ENCODE measurements around the gene MVB12B. TPM values are rescaled to one million over a fixed set of nuclear protein-coding genes. Genes with fewer than 3 reads are reported as not detected.

The MVB12B gene
- total and polyA plus RNA-seq, 2 donors, result 4.4 to 11.5 TPM

GRCh38 chr9:126390923-126391322 lies 64.3 kb downstream of the MVB12B start:
- 96% methylated on average over 9 of the region's 9 CpGs for WGBS
- DNase-seq (ENCODE audit: low read depth in 6 of 9, low spot score in 9 of 9), result no peak
- H3K27ac ChIP-seq (ENCODE audit: low read depth in 1 of 2, low read length in 1 of 2), result no peak overlapping the region
- H3K4me3 ChIP-seq (ENCODE audit: low read length in 2 of 2), result no peak overlapping the region
- H3K27me3 ChIP-seq (ENCODE audit: control insufficient read depth in 2 of 2, insufficient read depth in 1 of 2, low read length in 1 of 2), result no peaks in the 10 kb centered on the region
- H3K36me3 ChIP-seq (ENCODE audit: control insufficient read depth in 2 of 2, insufficient read depth in 2 of 2, low read length in 1 of 2), result peaks cover 7 to 25% of the 10 kb centered on the region in 2 donors
- no peaks in the 10 kb centered on the region for H3K9me3 ChIP-seq (ENCODE audit: control insufficient read depth in 2 of 2, insufficient read depth in 1 of 2, low read length in 1 of 2)
- H3K4me1 ChIP-seq (ENCODE audit: control insufficient read depth in 2 of 2, insufficient read depth in 2 of 2, low read length in 2 of 2), result peaks cover 36 to 47% of the 10 kb centered on the region in 2 donors

GRCh38 chr9:126391713-126392661 lies 65.4 kb downstream of the MVB12B start:
- no peak for DNase-seq (ENCODE audit: low read depth in 6 of 9, low spot score in 9 of 9)
- Histone ChIP-seq H3K4me3 (ENCODE audit: low read length in 2 of 2) (no peak overlapping the region), H3K27ac (ENCODE audit: low read depth in 1 of 2, low read length in 1 of 2) (peak overlapping the region in 1 of 2 donors; percentile 19), H3K9me3 (ENCODE audit: control insufficient read depth in 2 of 2, insufficient read depth in 1 of 2, low read length in 1 of 2) (no peaks in the 10 kb centered on the region), H3K4me1 (ENCODE audit: control insufficient read depth in 2 of 2, insufficient read depth in 2 of 2, low read length in 2 of 2) (peaks cover 47 to 58% of the 10 kb centered on the region in 2 donors), H3K36me3 (ENCODE audit: control insufficient read depth in 2 of 2, insufficient read depth in 2 of 2, low read length in 1 of 2) (peaks cover 7 to 22% of the 10 kb centered on the region in 2 donors), H3K27me3 (ENCODE audit: control insufficient read depth in 2 of 2, insufficient read depth in 1 of 2, low read length in 1 of 2) (no peaks in the 10 kb centered on the region)
- WGBS, result 97% methylated on average over 24 of the region's 24 CpGs

- peaks cover 52 to 66% of the 10 kb centered on the region in 2 donors for H3K4me1 ChIP-seq (ENCODE audit: control insufficient read depth in 2 of 2, insufficient read depth in 2 of 2, low read length in 2 of 2)
- H3K4me3 ChIP-seq (ENCODE audit: low read length in 2 of 2), result no peak overlapping the region
- peak overlapping the region; percentile 10 to 19 for H3K27ac ChIP-seq (ENCODE audit: low read depth in 1 of 2, low read length in 1 of 2)
- no peaks in the 10 kb centered on the region for H3K9me3 ChIP-seq (ENCODE audit: control insufficient read depth in 2 of 2, insufficient read depth in 1 of 2, low read length in 1 of 2)
- no peaks in the 10 kb centered on the region for H3K27me3 ChIP-seq (ENCODE audit: control insufficient read depth in 2 of 2, insufficient read depth in 1 of 2, low read length in 1 of 2)
- no peak for DNase-seq (ENCODE audit: low read depth in 6 of 9, low spot score in 9 of 9)
- peaks cover 7 to 21% of the 10 kb centered on the region in 2 donors for H3K36me3 ChIP-seq (ENCODE audit: control insufficient read depth in 2 of 2, insufficient read depth in 2 of 2, low read length in 1 of 2)
- 97% methylated on average over 9 of the region's 9 CpGs for WGBS
These were observed 66.2 kb downstream of the MVB12B start for GRCh38 chr9:126392662-126393371.

DNA sequence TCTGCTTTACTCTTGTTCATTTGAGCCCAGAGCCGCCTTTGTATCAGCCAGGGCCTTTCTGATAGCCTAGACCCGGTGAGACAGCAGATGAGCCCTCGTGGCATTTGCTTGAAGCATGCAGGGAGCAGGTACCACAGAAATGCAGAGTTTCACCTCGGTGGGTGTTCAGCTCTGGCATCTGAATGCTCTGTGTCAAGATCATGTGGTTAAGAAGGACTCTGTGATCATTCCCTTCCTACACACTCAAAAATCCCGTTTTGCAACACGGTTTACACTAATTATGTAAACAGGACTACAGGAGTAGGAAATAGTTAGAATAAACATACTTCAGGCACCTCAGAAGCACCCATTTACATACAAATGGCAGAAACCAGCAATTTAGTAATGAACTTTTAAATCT lies 67.2 kb downstream of the MVB12B start:
- peaks cover 62 to 77% of the 10 kb centered on the region in 2 donors for H3K4me1 ChIP-seq (ENCODE audit: control insufficient read depth in 2 of 2, insufficient read depth in 2 of 2, low read length in 2 of 2)
- peak overlapping the region in 1 of 2 donors; percentile 10 for H3K27ac ChIP-seq (ENCODE audit: low read depth in 1 of 2, low read length in 1 of 2)
- DNase-seq (ENCODE audit: low read depth in 6 of 9, low spot score in 9 of 9), result no peak
- no peaks in the 10 kb centered on the region for H3K27me3 ChIP-seq (ENCODE audit: control insufficient read depth in 2 of 2, insufficient read depth in 1 of 2, low read length in 1 of 2)
- 93% methylated on average over 6 of the region's 6 CpGs for WGBS
- H3K36me3 ChIP-seq (ENCODE audit: control insufficient read depth in 2 of 2, insufficient read depth in 2 of 2, low read length in 1 of 2), result peaks cover 10 to 22% of the 10 kb centered on the region in 2 donors
- no peak overlapping the region for H3K4me3 ChIP-seq (ENCODE audit: low read length in 2 of 2)
- H3K9me3 ChIP-seq (ENCODE audit: control insufficient read depth in 2 of 2, insufficient read depth in 1 of 2, low read length in 1 of 2), result no peaks in the 10 kb centered on the region

DNA sequence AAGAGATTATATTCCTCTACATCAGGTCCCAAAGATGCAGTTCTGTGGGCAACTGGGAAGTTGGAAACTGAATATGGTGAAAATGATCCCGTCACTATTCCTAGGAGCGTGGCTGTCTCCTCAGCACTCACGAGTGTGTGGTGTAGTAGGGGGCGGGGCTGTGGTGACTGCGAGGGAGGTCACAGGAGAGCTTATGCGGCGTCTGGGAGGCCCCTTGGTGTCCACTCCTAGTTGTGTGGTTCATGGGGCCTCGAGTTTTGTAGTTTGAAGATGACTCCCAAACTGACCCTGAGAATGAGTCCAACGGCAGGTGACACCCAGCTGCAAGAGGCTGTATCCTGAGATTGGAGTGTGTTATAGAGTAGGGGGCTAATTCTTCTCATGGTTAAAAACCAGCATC lies 68.2 kb downstream of the MVB12B start:
- DNase-seq (ENCODE audit: low read depth in 6 of 9, low spot score in 9 of 9), result no peak
- Histone ChIP-seq H3K27me3 (ENCODE audit: control insufficient read depth in 2 of 2, insufficient read depth in 1 of 2, low read length in 1 of 2) (no peaks in the 10 kb centered on the region), H3K9me3 (ENCODE audit: control insufficient read depth in 2 of 2, insufficient read depth in 1 of 2, low read length in 1 of 2) (no peaks in the 10 kb centered on the region), H3K4me3 (ENCODE audit: low read length in 2 of 2) (no peak overlapping the region), H3K27ac (ENCODE audit: low read depth in 1 of 2, low read length in 1 of 2) (no peak overlapping the region), H3K4me1 (ENCODE audit: control insufficient read depth in 2 of 2, insufficient read depth in 2 of 2, low read length in 2 of 2) (peaks cover 67 to 80% of the 10 kb centered on the region in 2 donors), H3K36me3 (ENCODE audit: control insufficient read depth in 2 of 2, insufficient read depth in 2 of 2, low read length in 1 of 2) (peaks cover 10 to 27% of the 10 kb centered on the region in 2 donors)
- WGBS, result 95% methylated on average over 9 of the region's 9 CpGs

GRCh38 chr9:126395439-126396212 lies 69.0 kb downstream of the MVB12B start:
- DNase-seq (ENCODE audit: low read depth in 6 of 9, low spot score in 9 of 9), result no peak
- no peak overlapping the region for H3K4me3 ChIP-seq (ENCODE audit: low read length in 2 of 2)
- peaks cover 62 to 74% of the 10 kb centered on the region in 2 donors for H3K4me1 ChIP-seq (ENCODE audit: control insufficient read depth in 2 of 2, insufficient read depth in 2 of 2, low read length in 2 of 2)
- H3K36me3 ChIP-seq (ENCODE audit: control insufficient read depth in 2 of 2, insufficient read depth in 2 of 2, low read length in 1 of 2), result peaks cover 10 to 27% of the 10 kb centered on the region in 2 donors
- no peaks in the 10 kb centered on the region for H3K27me3 ChIP-seq (ENCODE audit: control insufficient read depth in 2 of 2, insufficient read depth in 1 of 2, low read length in 1 of 2)
- WGBS, result 54% methylated on average over 7 of the region's 7 CpGs
- peak overlapping the region; percentile 11 to 93 for H3K27ac ChIP-seq (ENCODE audit: low read depth in 1 of 2, low read length in 1 of 2)
- no peaks in the 10 kb centered on the region for H3K9me3 ChIP-seq (ENCODE audit: control insufficient read depth in 2 of 2, insufficient read depth in 1 of 2, low read length in 1 of 2)

DNA sequence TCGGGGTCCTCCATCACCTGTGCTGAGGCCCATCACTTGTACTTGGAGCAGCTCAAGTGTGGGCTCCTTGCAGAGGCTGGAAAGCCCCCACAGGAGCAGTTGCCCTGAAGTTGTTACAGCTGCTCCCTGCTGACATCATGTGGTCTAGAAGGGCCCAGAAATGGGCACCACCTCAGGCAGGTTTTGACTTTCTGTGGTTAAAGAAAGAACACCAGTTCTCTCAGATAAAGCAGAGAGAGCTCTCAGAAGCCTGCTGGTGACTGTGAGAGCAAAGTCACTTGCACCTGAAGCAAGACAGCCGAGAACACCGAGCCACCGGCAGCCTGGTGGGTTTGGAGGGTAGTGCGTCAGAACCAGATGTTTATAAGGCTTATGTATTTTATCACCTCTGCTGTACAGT lies 70.4 kb downstream of the MVB12B start:
- DNase-seq (ENCODE audit: low read depth in 6 of 9, low spot score in 9 of 9), result peak; percentile 61 to 95 (median 83)
- no peak overlapping the region for H3K4me3 ChIP-seq (ENCODE audit: low read length in 2 of 2)
- peaks cover 62 to 74% of the 10 kb centered on the region in 2 donors for H3K4me1 ChIP-seq (ENCODE audit: control insufficient read depth in 2 of 2, insufficient read depth in 2 of 2, low read length in 2 of 2)
- no peaks in the 10 kb centered on the region for H3K27me3 ChIP-seq (ENCODE audit: control insufficient read depth in 2 of 2, insufficient read depth in 1 of 2, low read length in 1 of 2)
- peak overlapping the region; percentile 91 to 93 for H3K27ac ChIP-seq (ENCODE audit: low read depth in 1 of 2, low read length in 1 of 2)
- H3K36me3 ChIP-seq (ENCODE audit: control insufficient read depth in 2 of 2, insufficient read depth in 2 of 2, low read length in 1 of 2), result peaks cover 10 to 27% of the 10 kb centered on the region in 2 donors
- 5% methylated on average over 5 of the region's 5 CpGs for WGBS
- H3K9me3 ChIP-seq (ENCODE audit: control insufficient read depth in 2 of 2, insufficient read depth in 1 of 2, low read length in 1 of 2), result no peaks in the 10 kb centered on the region

DNA sequence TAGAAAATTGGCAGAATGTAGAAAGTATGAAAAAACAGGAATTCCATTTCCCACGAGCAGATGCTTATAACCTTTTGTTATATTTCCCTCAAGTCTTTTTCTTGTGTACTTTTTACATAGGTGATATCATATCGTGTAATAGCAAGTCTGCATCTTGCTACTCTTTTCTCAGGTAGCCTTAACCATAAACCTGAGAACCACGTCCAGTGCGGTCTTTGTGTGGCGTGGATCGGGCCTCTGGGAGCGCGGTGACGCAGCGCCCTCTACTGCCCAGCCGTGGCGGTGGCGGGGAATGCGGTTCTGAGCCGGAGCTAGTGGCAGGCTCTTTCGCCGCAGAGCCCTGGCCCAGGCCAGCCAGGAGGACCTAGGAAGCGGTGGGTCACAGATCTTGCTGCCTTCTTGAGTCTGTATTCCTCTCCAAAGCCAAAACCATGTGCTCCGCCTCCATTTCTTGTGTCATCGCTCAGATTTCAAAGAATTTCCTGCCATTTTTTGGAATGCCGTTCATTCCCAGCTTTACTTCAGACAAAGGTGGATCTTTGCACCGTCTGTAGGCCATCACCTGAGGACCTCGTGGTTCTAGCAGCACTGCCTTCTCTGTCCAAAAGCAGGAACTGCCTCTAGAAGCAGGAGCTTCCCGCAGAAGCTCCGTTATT lies 71.9 kb downstream of the MVB12B start:
- 38% methylated on average over 25 of the region's 25 CpGs for WGBS
- Histone ChIP-seq H3K4me1 (ENCODE audit: control insufficient read depth in 2 of 2, insufficient read depth in 2 of 2, low read length in 2 of 2) (peaks cover 63 to 74% of the 10 kb centered on the region in 2 donors), H3K36me3 (ENCODE audit: control insufficient read depth in 2 of 2, insufficient read depth in 2 of 2, low read length in 1 of 2) (peaks cover 3 to 16% of the 10 kb centered on the region in 2 donors), H3K27me3 (ENCODE audit: control insufficient read depth in 2 of 2, insufficient read depth in 1 of 2, low read length in 1 of 2) (no peaks in the 10 kb centered on the region), H3K4me3 (ENCODE audit: low read length in 2 of 2) (no peak overlapping the region), H3K27ac (ENCODE audit: low read depth in 1 of 2, low read length in 1 of 2) (peak overlapping the region; percentile 83 to 91), H3K9me3 (ENCODE audit: control insufficient read depth in 2 of 2, insufficient read depth in 1 of 2, low read length in 1 of 2) (no peaks in the 10 kb centered on the region)
- DNase-seq (ENCODE audit: low read depth in 6 of 9, low spot score in 9 of 9), result peak in 4 of 9 donors; percentile 63 to 78 (median 72)

All from thymus (tissue), 11 donors.